ENCODE results near the gene LAMA1.

DNA sequence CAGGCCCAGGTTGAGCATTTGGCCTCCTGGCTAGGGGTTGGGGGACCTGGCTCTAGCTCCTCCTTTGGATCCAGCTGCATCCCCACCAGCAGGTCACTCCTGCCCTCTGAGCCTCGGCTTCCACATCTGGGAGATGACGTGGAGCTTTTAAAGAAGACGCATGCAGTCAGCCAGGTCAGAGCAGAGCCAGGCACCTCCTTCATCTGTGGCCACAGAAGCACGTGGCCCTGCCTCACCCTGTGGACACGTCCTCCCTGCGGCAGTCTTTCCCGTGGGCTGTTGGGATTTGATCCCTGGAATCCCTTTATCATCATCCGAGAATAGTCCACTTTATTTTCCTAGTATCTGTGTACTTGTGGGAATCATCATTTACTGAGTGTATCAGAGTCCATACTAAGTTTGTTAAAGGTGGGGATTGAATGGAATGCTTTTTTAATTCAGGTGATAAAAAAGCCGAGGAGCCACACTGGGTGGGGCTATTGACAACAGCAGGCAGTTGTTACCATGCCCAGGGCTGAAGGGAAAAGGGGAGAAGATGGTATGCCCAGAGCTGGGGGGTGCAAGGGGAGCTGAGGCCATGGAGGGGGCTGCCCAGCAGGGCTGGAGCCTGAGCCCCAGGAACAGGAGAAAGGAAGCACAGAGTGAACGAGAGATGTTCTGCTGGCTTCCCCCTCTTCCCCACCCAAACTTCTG is 170.1 kb downstream of the LAMA1 start:
- TF ChIP-seq CTCF (conservative IDR thresholded peaks at IDR 0.05) (no peak), EZH2 (IDR thresholded peaks at IDR 0.05; ENCODE audit: low read depth) (no peak)
